GM18868 (cell line): ENCODE data around the gene BTF3.
A peak's percentile ranks its signal among the peaks of the same experiment; 100 is the strongest.

Source experiments
- ATAC-seq: cut with Tn5 transposase; IDR thresholded peaks from one replicate; pipeline ENCODE4 v1.9.1; 2021; ENCODE audit warnings: mild to moderate bottlenecking, moderate library complexity; ENCODE audit not compliant: unreplicated experiment

Gene BTF3

DNA sequence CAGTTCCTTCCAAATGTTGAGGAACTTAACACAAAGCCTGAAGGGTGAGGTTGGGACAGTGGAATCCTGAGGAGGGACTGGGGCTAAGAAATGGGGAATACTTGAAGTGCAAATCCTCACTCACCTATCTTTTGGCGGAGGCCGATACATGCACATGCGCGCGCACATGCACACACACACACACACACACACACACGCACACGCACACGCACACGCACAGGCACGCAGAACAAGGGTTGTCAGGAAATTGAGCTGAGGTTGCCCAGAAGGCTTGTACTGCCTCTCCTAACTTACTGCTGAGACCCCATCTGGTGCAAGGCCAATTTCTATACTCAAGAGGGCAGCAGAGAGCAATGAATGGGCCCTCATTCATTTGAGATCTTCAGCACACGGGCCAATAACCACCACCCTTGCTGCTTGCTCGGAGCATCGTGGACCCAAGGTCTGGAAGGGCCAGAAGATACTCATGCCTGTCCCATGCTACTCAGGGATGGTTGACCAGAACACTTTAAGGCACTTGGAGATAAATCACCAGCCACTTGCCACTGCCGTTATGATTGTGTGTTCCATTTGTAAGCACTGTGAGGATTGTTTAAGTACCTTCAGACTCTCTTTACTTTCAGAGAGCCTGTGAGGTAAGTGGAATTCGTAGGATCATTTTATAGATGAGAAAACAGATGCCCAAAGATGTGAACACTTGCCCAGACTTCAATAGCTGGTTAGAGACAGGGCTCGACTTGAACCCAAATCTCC lies 21.5 kb downstream of the BTF3 start:
- ATAC-seq = peak; percentile 96

DNA sequence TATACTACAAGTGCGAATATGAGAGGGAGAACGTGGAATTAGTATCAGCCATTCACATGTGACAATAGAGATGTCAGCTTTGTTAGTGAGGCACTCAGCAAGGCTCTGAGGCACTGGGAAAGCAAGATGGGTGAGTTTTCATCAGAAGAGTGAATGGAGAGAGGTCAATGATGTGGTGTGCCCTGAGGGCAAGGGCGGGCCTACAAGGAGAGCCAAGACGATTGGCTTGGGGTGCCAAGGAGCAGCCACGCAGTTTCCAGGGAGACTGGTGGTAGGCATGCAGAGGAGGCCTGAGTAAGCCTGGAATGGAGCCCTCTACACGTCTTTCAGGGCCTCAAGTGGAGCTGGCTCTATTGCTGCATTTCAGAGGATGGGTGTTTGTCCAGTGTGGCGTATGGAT lies 24.7 kb downstream of the BTF3 start:
- ATAC-seq = no peak

- no peak for ATAC-seq
Measured at GRCh38 chr5:73523861-73524260, 25.6 kb downstream of the BTF3 start.

- ATAC-seq = no peak
Measured at GRCh38 chr5:73525606-73526203, 27.5 kb downstream of the BTF3 start.

DNA sequence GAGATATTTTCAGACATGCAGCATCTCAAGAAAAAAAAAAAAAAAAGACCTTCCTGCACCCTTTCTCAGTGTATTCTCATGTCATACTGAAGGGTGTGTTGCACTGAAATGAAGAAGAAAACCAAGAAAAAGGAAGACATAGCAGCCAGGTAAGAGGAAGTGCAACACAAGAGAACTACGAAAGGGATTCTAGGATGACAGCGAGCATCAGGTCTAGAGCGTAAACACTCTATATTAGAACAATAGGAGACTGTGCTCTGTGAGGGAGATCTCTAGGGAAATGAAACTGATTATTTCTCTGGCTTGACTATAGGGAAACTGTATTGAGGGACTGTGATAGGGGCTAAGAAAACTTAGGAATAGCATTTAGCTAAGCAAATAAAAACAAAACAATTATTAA lies 30.0 kb downstream of the BTF3 start:
- ATAC-seq = no peak

DNA sequence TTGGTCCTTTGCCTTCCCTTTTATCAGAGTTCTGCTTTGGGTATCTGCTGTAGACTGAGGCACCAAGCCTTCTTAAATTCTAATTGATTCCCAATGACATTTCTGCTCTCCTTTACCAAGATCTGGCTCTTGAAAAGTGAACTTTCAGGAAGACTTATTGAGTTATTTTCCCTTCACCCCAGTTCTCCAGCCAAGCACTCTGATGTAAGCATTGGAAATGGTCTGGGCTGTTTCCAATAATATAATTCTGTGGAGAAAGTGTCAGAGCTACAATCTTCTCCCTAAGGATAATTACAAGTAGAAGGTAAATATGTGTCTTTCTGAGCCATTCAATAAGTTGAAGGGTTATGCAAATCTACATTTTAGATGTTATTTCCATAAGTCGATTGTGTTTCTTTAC lies 30.8 kb downstream of the BTF3 start:
- no peak for ATAC-seq

DNA sequence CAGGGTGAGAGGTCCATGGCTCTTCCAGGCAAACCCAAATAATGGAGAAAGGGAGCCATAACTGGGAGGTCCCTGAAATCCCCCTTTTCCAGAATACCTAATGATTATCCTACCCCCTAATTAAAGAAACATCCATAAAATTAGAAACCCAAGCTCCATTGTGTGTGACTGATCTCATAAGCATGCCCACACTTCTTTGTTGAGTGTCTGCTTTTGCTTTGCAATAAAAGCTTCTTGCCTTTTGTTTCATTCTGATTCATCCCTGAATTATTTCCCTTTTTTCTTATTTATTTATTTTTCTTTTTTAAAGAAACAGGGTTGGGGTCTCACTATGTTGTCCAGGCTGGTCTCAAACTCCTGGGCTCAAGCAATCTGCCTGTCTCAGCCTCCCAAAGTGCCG lies 33.1 kb downstream of the BTF3 start:
- no peak for ATAC-seq

- ATAC-seq = no peak
Measured at GRCh38 chr5:73532195-73532594, 34.0 kb downstream of the BTF3 start.

DNA sequence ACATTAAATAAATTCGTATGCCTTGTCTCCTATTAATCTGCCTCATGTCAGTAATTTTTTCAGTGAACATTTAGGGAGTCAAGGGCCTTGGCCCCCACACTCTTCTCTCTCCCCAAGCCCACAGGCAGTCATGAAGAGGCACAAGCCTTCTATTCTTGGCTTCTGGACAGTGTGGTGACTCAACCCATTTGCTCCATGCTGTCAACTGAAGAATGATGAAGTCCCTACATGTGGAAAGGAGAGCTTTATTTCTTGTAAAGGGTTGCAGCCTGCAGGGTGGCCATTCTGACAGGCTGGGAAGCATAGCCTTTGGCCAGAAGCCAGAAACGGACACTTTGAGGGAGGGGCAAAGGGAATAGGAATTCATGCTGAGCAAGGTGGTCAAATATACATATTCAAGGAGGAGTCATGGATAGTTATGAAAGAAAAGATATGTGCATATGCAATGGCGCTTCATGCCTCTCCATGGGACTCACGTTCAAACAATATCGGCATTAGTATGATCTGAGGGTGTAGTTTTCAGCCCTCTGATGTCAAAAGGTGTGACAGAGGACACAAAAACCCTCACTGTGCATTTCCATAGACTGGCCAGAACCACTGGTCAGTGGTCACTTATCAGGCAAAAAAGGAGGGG lies 35.9 kb downstream of the BTF3 start:
- no peak for ATAC-seq

DNA sequence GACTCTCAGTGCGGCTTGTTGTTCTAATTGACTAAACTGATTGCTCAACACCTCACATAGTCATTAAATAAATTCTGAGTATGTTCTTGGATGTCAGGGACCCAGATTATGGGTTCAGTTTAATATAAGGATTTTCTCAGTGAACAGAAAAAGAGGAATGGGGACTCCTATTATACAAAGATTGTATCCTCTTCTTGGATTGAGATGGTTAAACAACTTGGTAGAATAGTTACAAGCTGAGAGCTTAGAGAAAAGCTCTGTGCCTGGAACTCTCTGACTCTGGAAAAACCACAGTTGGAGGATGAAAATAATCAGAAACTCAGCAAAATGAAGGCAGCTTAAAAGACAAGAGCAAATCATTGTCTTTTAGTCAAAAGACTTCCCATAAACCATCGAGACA lies 36.7 kb downstream of the BTF3 start:
- ATAC-seq = no peak

DNA sequence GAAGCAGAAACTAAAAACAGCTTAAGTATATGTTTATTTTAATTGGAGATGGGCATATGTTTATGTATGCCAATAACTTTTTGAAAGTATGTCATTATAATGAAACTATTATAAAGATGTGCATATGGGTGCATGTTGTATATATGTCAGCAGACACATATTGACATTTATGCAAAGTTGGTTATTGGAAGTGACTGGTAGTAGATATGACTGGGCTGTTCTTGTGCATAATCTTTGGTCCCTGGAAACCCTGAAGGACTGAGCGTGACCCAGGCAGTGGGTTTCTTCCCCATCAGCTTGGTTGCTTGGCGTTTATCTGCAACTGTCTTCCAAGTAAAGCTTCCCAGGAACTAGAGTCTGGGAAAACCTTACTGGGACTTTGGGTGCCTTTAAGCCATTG lies 41.5 kb downstream of the BTF3 start:
- no peak for ATAC-seq

DNA sequence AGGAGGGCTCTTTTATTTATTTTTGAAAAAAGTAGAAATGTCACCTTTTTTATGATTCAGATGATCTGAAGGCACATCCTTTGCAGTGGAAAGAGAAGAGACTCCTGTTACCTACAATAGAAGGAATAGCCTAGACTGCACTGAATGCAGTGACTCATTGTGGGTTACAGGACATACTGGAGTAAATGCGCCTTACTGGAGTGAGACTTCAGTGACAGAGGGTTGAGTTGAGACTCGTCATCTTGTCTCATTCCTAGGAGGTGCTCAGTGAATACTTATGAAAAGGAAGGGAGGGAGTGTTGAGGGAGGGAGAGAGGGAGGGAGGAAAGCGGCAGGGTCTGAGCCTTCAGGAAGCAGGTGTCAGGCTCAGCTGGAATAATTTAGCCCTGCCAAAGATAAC lies 42.0 kb downstream of the BTF3 start:
- ATAC-seq = no peak

DNA sequence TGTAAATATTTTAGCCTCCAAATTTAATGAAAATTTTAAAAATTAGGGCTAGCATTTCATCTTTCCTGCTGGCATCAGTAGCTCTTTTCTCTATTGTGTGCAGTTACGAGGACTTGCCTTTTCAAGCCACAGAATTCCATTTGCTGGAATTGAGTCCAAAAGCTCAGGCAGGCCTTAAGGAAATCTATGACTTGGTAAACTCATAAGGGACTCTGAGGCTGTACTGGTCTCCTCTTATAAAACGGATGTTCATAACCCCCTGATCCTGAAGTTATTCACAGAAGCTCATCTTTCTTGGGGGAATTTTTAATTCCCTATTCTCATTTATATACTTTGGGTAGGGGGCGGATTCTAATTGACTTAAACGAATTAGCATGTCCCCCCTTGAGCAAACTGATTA lies 43.8 kb downstream of the BTF3 start:
- no peak for ATAC-seq

GRCh38 chr5:73544429-73545402 lies 46.5 kb downstream of the BTF3 start:
- no peak for ATAC-seq

- ATAC-seq = no peak
Measured at GRCh38 chr5:73545403-73545779, 47.1 kb downstream of the BTF3 start.

DNA sequence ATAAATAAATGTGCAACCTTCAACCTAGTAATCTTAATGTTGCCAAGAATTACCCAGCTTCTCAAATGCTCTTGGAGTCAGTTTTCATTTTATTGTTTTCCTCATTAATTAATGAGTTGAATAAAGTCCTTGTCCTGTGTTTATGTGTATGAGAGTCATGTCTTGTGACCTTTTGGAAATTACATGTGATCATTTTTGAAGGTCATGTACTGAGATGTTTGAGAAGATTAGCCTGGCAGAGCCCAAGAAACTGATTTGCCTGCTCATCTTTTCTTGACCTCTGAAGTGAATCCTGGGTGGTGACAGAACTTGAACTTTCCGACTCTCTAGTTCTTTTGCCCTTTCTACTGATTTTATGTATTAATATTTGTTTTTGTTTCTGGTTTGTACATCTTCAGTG lies 51.8 kb downstream of the BTF3 start:
- ATAC-seq = no peak

DNA sequence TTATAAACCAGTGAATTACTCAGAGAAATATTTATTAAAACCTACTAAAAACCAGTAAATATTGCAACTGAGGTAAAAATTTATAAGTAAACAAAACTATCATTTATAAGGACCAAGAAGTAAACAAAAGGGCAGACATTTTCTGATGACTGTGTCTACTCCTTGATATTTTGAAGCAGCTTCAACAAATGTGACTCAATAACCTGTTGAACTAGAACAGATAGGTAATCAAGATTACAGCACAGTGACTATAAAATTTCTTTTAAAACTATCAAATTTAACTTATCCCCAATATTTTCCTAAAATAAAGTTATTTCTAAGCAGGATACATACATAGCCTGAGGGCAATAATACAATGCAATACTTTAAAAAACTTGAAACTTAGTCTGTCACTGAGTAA lies 54.4 kb downstream of the BTF3 start:
- ATAC-seq = no peak
